C4-2B (cell line): ENCODE results near the gene SLIT3.

Experiments used
- H3K27ac ChIP-seq: fragments of 450-650 bp; 2 replicates; pipeline ENCODE4 v1.5.1; 2017
- ZFX ChIP-seq: fragments of 450-650 bp; IDR thresholded peaks from 2 replicates; pipeline ENCODE4 v1.6.1; 2017
- TF ChIP-seq, protein P1 (sequence below): fragments of 450-650 bp; conservative IDR thresholded peaks from 2 replicates; pipeline ENCODE4 v1.5.1; 2017; ENCODE audit warnings: mild to moderate bottlenecking

Gene SLIT3

GRCh38 chr5:169131616-169132301, 169.2 kb downstream of the SLIT3 start:
- TF ChIP-seq ZFX: no peak
- TF ChIP-seq, protein P1, sequence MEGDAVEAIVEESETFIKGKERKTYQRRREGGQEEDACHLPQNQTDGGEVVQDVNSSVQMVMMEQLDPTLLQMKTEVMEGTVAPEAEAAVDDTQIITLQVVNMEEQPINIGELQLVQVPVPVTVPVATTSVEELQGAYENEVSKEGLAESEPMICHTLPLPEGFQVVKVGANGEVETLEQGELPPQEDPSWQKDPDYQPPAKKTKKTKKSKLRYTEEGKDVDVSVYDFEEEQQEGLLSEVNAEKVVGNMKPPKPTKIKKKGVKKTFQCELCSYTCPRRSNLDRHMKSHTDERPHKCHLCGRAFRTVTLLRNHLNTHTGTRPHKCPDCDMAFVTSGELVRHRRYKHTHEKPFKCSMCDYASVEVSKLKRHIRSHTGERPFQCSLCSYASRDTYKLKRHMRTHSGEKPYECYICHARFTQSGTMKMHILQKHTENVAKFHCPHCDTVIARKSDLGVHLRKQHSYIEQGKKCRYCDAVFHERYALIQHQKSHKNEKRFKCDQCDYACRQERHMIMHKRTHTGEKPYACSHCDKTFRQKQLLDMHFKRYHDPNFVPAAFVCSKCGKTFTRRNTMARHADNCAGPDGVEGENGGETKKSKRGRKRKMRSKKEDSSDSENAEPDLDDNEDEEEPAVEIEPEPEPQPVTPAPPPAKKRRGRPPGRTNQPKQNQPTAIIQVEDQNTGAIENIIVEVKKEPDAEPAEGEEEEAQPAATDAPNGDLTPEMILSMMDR: no peak

GRCh38 chr5:169128679-169129078, 172.3 kb downstream of the SLIT3 start:
- no peak overlapping the region for H3K27ac ChIP-seq
- no peak for TF ChIP-seq ZFX
- TF ChIP-seq, protein P1: no peak

More at GRCh38 chr5:169131616-169132301, 169.2 kb downstream of the SLIT3 start:
- no peak overlapping the region for H3K27ac ChIP-seq

- H3K27ac ChIP-seq: no peak overlapping the region
- TF ChIP-seq ZFX: no peak; the same call in 1 of the 2 replicates
- TF ChIP-seq, protein P1: no peak
Observed at GRCh38 chr5:169127431-169127830, 173.5 kb downstream of the SLIT3 start.

GRCh38 chr5:169126481-169127021, 174.4 kb downstream of the SLIT3 start:
- TF ChIP-seq, protein P1: no peak
- no peak for TF ChIP-seq ZFX
- no peak overlapping the region for H3K27ac ChIP-seq

- no peak for TF ChIP-seq ZFX
- TF ChIP-seq, protein P1: no peak
- H3K27ac ChIP-seq: no peak overlapping the region
Observed at GRCh38 chr5:169125571-169125970, 175.4 kb downstream of the SLIT3 start.

DNA sequence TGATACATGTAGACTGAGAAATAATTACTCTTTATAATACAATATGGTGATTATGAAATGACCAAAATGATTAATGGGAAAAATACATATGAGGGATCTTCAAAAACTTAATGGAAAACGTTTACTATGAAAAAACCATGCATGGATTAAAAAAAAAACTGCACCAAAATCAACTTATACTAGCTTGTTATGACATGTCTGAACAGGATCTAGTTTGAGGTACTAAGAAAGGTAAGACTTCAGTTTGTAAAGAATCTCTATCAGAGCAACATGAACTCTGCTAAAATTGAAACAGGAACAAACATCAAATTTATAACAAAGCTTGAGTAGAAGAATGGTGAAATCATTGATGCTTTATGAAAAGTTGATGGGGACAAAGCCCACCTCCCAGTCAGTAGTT, 178.0 kb downstream of the SLIT3 start:
- H3K27ac ChIP-seq: no peak overlapping the region
- no peak for TF ChIP-seq ZFX
- TF ChIP-seq, protein P1: no peak

- H3K27ac ChIP-seq: no peak overlapping the region
- TF ChIP-seq, protein P1: no peak
- no peak for TF ChIP-seq ZFX
Observed at GRCh38 chr5:169121630-169122420, 179.1 kb downstream of the SLIT3 start.
